Lower lobe of right lung (tissue), 2 donors: ENCODE measurements around the gene CUX1. TPM values are rescaled to one million over a fixed set of nuclear protein-coding genes. Genes with fewer than 3 reads are reported as not detected.
"Not testable (repeated sequence)": the region's sequence is repeated elsewhere in the genome, so short reads cannot be mapped to it uniquely, and the experiment has no call there.

ENCODE experiments used
- ATAC-seq, 2 donors: fragments of 200-7000 bp; cut with Tn5 transposase; one replicate each; pipeline ENCODE4 v1.9.1; 2020 to 2022; ENCODE audit warnings: mild to moderate bottlenecking in 2 of 2, moderate library complexity in 2 of 2
- DNase-seq: peaks from one replicate; pipeline ENCODE4 v3.0.0-alpha.2; 2020
- H3K27ac ChIP-seq: fragments of 200-600 bp; one replicate; pipeline ENCODE4 v1.8.0; 2022
- H3K27me3 ChIP-seq: fragments of 200-600 bp; one replicate; pipeline ENCODE4 v1.8.0; 2022; ENCODE audit warnings: low read depth
- H3K36me3 ChIP-seq: fragments of 200-600 bp; one replicate; pipeline ENCODE4 v1.8.0; 2022; ENCODE audit warnings: mild to moderate bottlenecking
- H3K4me1 ChIP-seq: fragments of 200-600 bp; one replicate; pipeline ENCODE4 v1.8.0; 2022
- H3K4me3 ChIP-seq: fragments of 200-600 bp; one replicate; pipeline ENCODE4 v1.8.0; 2022; ENCODE audit warnings: mild to moderate bottlenecking
- H3K9me3 ChIP-seq: fragments of 200-600 bp; one replicate; pipeline ENCODE4 v1.8.0; 2022
- intact Hi-C: fragments of 100-400 bp; cut with DNase I; formaldehyde crosslinking; loops from one replicate; pipeline ENCODE4 v1.11.0; 2022
- total RNA-seq: library from RNA; stranded (reverse); fragmentation: NEBNext Ultra II Directional; extraction: Animal tissue kit (Norgen Biotek cat#: 25700); gene quantifications from one replicate; pipeline ENCODE4 v1.2.1, GENCODE V29; 2021
- TF ChIP-seq, protein P1 (sequence below): fragments of 200-600 bp; IDR thresholded peaks from one replicate; pipeline ENCODE4 v1.8.0; 2022; ENCODE audit warnings: antibody characterized with exemption, mild to moderate bottlenecking
- donor health status: DM: no; HTN: yes; CAD: no; lungs with severe emphysema.

Gene CUX1
- total RNA-seq, 1 donor from 2014 or later, result 118 TPM

DNA sequence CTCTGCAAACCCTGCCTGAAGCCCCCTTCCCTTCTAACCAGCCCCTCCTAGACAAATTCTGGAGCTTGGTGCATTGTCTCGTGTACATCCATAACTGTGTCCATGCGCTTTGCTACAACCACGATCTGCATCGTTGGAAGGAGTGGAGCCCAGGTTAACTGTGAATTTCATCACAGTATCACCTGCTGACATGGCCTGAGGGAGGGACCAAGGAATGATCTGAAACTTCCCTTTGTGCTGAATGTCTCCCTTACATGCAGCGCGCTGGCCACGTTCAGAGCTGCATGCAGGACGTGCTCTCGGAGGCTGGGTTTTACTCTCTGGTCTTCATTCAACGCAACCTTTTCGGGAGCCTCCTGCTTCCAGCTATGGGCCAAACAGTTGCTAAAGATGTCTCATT is 222.3 kb downstream of the CUX1 start:
- Histone ChIP-seq H3K27ac (no peak overlapping the region), H3K4me3 (no peak overlapping the region), H3K9me3 (no peaks in the 10 kb centered on the region), H3K4me1 (no peaks in the 10 kb centered on the region), H3K27me3 (no peaks in the 10 kb centered on the region), H3K36me3 (peaks cover 6% of the 10 kb centered on the region)
- DNase-seq (no peak), ATAC-seq (no peak)
- TF ChIP-seq, protein P1, sequence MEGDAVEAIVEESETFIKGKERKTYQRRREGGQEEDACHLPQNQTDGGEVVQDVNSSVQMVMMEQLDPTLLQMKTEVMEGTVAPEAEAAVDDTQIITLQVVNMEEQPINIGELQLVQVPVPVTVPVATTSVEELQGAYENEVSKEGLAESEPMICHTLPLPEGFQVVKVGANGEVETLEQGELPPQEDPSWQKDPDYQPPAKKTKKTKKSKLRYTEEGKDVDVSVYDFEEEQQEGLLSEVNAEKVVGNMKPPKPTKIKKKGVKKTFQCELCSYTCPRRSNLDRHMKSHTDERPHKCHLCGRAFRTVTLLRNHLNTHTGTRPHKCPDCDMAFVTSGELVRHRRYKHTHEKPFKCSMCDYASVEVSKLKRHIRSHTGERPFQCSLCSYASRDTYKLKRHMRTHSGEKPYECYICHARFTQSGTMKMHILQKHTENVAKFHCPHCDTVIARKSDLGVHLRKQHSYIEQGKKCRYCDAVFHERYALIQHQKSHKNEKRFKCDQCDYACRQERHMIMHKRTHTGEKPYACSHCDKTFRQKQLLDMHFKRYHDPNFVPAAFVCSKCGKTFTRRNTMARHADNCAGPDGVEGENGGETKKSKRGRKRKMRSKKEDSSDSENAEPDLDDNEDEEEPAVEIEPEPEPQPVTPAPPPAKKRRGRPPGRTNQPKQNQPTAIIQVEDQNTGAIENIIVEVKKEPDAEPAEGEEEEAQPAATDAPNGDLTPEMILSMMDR, result no peak
- intact Hi-C loops, result no loop called here

DNA sequence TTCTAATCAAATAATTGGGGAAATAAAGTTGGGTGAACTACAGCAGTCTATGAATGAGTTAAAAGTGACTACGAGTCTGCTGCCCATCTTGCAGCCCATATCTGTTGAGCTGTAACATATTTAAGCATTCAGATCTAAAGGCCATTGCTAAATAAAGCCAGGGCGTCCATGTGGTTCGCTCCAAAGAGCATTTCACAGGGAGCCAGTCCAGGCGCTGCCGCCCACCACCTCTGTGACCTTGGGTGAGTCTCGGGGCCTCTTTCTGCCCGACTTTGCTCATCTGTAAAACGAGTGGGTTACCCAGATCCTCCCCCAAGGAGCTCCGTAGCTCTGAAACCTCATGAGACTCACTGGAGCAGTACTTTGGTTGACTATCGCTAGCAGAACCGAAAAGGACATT is 223.1 kb downstream of the CUX1 start:
- TF ChIP-seq, protein P1, result no peak
- intact Hi-C loops, result no loop called here
- peaks cover 5% of the 10 kb centered on the region for H3K4me1 ChIP-seq
- no peak overlapping the region for H3K4me3 ChIP-seq
- H3K9me3 ChIP-seq, result no peaks in the 10 kb centered on the region
- DNase-seq (no peak), ATAC-seq (no peak)
- H3K36me3 ChIP-seq, result peaks cover 6% of the 10 kb centered on the region
- H3K27ac ChIP-seq, result no peak overlapping the region
- no peaks in the 10 kb centered on the region for H3K27me3 ChIP-seq

DNA sequence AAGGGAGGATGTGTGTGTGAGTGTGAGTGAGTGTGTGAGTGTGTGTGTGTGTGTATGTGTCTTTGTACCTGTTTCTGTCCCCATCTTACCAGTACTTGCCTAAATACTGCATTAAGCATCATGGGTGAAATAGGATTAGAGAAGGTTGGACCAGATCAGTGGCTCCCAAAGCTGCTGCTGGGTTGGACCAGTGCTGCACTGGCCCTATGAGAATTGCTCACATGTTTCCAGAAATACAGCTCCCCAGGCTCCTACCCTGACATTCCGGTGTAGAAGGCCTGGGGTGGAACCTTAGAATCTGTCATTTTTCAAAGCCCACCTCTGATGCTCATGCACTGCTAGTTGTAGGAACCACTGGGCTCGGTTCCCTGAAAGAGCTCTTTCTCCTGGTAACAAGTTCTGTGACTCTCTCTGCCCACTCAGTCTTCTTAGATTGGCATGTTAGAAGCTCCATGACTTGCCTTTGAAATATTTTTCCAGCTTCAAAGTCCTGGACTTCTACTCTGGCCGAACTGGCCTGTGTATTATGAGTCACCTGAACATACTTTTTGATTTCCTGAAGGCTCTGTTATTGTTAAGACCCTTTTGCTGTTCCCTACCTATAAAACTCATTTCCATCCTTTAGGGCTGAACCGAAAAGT is 224.7 kb downstream of the CUX1 start:
- Histone ChIP-seq H3K4me3 (no peak overlapping the region), H3K9me3 (no peaks in the 10 kb centered on the region), H3K27me3 (no peaks in the 10 kb centered on the region), H3K27ac (no peak overlapping the region), H3K4me1 (peaks cover 8% of the 10 kb centered on the region), H3K36me3 (peaks cover 6% of the 10 kb centered on the region)
- TF ChIP-seq, protein P1, result no peak
- ATAC-seq, result peak in 1 of 2 donors; percentile 37
- no peak for DNase-seq
- intact Hi-C loops, result no loop called here

DNA sequence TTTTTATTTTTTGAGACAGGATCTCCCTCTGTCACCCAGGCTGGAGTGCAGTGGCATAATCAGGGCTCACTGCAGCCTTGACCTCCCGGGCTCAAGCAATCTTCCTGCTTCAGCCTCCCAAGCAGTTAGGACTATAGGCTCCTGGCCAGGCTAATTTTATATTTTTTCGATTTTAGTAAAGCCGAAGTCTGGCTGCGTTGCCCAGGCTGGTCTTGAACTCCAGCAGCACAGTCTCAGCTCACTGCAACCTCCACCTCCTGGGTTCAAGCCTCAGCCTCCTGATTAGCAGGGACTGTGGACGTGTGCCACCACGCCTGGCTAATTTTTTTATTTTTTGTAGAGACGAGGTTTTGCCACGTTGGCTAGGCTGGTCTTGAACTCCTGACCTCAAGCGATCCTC is 225.4 kb downstream of the CUX1 start:
- H3K27me3 ChIP-seq, ATAC-seq, H3K9me3 ChIP-seq, H3K4me1 ChIP-seq, intact Hi-C loops, DNase-seq, H3K36me3 ChIP-seq, H3K4me3 ChIP-seq, H3K27ac ChIP-seq: not testable (repeated sequence)

DNA sequence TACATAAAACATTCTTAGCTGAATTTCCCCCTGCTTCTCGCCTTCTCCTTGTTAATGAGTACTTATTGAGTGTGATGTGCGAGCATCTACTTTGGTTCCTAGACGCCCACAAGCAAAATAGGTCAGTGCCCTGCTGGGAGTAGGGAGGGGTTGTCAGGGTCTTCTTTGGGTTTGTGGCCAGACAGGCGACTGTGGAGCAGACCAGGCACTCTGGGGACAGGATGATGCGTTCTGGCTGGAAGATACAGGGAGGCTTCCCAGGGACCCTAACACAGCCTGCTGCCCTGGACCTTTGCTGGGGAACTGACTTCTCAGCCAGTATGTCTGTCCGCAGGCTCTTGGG is 227.2 kb downstream of the CUX1 start:
- intact Hi-C loops, result no loop called here
- DNase-seq, result no peak
- H3K9me3 ChIP-seq, result no peaks in the 10 kb centered on the region

DNA sequence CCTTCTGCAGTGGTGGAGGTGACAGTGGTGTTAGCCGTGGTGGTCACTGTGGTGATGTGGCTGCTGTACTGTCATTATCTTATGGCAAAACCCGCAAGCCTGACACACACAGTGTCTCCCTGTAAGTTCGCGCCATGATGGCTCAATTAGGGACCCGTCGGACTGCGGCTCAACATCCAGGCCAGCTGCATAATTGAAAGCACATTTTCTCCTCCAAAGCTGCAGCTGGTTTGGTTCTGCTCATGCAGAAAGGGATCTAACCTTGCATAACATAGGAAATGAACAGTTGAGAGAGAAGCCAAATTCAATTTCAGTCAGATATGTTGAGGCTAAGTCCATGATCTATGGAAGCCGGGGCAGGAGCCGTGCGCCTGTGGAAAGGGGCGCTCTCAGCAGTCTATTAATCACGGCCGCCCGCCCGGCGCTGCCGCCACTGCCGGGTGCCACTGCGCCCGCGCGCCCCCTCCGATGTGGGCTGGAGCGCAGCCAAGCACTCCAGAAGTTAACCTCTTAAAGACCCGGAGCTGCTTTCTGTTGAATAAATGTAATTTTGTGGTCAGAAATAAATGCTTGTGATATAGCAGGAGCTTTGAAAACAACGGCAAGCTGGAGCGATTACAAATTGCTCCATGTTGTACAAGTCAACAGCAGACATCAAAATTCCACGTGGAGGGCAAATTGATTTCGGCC is 227.7 kb downstream of the CUX1 start:
- H3K27ac ChIP-seq, result no peak overlapping the region
- peak; percentile 66 for DNase-seq
- peak overlapping the region; percentile 25 for H3K4me3 ChIP-seq
- no peaks in the 10 kb centered on the region for H3K27me3 ChIP-seq
- H3K4me1 ChIP-seq, result peaks cover 8% of the 10 kb centered on the region
- intact Hi-C loops, result no loop called here
- TF ChIP-seq, protein P1, result no peak
- peak; percentile 59 to 68 for ATAC-seq
- no peaks in the 10 kb centered on the region for H3K36me3 ChIP-seq
- H3K9me3 ChIP-seq, result no peaks in the 10 kb centered on the region

More for the DNA sequence above, 227.2 kb downstream of the CUX1 start:
- no peak for ATAC-seq
- no peak overlapping the region for H3K27ac ChIP-seq
- no peaks in the 10 kb centered on the region for H3K27me3 ChIP-seq
- peaks cover 4% of the 10 kb centered on the region for H3K36me3 ChIP-seq
- TF ChIP-seq, protein P1, result no peak
- H3K4me1 ChIP-seq, result peaks cover 8% of the 10 kb centered on the region
- H3K4me3 ChIP-seq, result no peak overlapping the region
